ENCODE measurements around the gene HIPK2.

HIPK2 gene

DNA sequence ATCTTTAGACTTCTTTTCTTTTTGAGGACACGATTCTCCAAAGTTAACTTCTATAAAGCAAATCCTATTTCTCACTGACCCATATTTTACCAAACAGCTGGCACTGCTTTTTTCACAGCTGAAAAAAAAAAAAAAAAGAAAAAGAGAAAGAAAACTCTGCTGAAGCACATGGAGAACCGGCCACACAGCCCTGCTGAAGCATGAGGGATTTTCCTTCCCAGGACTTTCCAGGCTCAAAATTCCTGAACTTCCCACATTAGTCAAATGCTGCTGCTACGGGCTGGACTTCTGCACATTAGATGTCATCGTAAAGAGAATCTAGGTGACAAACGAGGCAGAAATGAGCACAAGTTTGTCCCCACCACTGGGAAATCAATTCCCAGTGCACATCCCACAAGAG is 25.2 kb downstream of the HIPK2 start:
- DNase-seq (ENCODE audit: low read depth in 2 of 2): no peak

DNA sequence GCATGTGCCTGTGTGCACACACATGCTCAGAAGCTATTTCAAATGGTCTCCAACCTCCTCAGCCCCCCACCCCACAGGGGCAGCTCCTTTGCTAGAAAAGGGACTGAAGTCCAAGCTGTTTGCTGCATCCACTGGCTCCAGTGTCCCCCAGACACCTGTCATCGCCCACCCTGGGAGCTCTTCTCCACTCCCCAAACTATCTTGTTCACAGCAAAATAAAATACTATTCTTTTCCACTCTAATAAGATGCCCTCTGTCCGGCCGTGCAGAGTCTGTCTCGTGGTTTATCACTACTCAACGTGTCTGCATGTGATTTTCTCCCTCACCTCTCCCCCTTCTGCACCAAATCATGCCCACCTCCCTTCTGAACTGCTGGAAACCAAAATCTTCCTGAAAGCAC is 25.6 kb downstream of the HIPK2 start:
- DNase-seq (ENCODE audit: low read depth in 2 of 2): no peak

DNA sequence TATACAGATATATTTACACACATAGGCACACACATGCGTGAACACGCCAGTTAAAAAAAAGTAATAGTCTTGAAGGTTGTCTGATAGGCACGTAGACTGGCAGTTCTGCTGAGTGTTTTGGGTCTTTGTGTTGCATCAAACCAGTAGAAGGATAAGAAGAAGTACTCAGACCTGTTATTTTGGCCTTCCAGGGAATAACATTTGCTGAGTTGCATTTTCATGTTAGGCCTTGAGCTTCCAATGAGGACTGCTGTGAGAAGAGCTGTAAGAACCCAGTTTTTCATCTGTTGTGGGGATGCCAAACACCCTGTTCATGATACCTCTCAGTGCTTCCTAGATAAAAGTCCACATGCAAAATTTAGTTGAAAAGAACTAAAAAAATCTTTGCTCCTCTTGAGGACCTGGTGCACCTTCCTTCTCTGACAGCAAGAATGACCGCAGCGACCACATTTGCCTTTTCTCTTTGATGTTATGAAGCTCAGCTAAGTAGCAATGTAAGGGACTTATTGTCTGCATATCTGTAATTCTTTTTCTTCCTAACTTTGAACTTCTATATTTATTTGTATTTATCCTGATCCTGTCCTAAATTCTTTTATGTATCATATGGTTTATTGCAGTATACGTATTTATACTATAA is 27.2 kb downstream of the HIPK2 start:
- no peak for DNase-seq (ENCODE audit: low read depth in 2 of 2)

DNA sequence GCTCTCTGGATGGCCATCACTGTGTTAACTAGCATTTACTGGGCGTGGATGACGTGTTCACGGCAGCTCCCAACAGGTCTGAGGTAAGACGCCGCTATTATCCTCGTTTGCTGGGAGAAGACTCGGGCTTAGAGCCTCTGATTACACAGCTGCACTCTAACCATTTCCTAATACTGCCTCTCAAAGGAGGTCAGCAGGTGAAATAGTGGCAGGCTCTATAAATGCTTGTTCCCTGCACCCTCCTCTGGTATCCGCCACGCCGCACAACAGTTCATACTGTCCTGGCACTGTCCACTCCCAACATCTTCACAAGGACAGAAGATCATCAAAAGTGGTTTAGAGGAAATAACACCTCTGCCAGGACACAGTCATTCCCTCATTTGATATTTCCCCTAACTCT is 28.3 kb downstream of the HIPK2 start:
- DNase-seq (ENCODE audit: low read depth in 2 of 2): no peak

DNA sequence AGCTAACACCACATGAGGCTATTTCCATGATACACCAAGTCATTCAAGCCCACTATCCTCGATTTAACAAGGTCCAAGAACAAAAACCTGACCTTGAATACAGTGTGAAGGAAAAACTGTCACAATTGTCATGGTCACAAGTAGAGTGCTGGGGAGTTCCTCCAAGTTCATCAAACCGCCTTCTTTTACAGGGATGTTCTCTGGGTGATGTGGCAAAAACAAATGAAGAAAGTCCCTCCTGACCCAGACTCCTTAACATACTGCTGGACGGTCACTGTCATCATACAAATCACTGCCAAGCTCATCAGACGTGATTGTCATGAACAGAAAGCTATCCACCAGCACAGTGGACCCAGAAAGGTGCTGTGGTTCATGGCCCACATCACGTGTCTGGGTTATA is 28.9 kb downstream of the HIPK2 start:
- DNase-seq (ENCODE audit: low read depth in 2 of 2): no peak

DNA sequence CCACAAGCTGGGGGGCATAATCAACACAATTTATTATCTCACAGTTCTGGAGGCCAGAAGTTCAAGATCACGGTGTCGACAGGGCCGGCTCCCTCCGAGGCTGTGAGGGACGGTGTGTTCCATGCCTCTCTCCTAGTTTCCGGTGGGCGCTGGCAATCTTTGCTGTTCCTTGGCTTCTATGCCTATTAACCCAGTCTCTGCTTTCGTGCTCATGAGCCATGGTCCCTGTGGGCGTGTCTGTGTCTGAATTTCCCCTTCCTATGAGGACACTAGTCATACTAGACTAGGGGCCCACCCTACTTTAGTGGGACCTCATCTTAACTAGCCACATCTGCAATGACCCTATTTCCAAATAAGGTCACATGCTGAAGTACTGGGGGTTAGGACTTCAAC is 29.4 kb downstream of the HIPK2 start:
- no peak for DNase-seq (ENCODE audit: low read depth in 2 of 2)

DNA sequence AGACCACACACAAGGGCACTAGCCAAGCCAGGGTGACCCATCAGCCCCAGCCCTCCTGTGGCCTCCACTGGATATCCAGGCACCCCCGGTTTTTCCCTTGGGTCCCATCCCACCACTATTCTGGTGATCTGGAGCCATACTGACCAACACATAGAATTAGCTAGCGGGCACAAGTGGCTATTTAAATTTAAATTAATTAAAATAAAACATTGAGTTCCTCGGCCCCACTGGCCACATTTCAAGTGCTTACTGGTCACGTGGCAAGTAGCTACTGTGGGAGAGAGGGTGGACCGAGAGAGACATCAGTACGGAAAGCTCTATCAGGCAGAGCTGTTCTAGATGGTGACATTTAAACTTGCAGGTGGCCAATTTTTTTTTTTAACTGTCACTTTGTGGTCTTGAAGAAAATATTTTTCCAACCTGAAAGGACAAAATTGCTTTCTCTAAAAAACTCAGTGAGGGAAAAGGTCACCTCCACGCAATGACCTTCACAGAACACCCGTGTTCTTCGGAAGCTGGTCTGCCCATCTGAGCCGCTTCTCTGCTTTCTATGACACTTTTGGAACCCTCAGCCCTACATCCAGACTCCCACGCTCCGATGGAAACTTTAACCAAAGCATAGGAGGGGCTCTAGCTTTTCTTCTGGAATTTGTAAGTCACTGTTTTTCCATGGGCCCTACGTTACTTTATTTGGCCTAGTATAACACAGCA is 30.0 kb downstream of the HIPK2 start:
- no peak for DNase-seq (ENCODE audit: low read depth in 2 of 2)

DNA sequence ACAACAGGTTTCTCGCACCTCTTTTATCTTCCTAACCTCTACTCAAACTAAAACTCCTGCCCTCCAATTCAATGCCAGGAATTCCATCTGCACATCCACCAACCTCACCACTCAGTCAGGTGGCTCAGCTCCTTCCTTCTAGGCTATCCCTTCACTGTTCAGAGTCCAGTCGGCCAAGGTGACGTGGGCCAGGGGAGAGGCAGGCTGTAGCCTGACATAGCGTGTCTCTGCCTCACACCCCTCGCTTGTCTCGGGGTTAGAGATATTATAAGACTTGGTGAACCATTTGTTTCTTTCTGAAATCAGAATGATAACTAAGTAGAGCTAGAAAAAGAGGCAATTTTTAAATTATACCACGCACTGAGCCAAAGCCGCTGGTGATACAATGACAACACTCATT is 31.1 kb downstream of the HIPK2 start:
- no peak for DNase-seq (ENCODE audit: low read depth in 2 of 2)

DNA sequence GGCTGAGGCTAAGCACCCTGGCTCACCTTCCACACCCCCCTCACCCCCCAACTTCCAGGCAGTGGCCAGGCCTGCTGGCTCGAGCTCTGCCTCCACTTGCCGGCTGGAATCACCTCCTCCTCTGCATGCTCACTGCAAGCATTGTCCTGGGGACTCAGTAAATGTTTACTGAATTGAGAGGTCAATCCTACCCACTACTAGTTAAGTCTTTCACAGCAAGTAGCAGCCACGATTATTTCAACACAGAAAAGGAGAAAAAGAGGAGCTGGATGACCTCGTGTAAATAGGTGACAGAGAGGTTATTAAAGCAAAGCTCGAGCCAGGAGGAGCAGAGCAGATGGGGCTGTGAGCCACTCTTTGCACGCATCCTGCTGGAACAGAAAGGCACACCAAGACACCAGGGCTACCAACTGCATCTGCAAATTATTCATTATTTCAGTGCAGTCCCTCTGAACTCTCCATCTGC is 32.1 kb downstream of the HIPK2 start:
- no peak for DNase-seq (ENCODE audit: low read depth in 2 of 2)

DNA sequence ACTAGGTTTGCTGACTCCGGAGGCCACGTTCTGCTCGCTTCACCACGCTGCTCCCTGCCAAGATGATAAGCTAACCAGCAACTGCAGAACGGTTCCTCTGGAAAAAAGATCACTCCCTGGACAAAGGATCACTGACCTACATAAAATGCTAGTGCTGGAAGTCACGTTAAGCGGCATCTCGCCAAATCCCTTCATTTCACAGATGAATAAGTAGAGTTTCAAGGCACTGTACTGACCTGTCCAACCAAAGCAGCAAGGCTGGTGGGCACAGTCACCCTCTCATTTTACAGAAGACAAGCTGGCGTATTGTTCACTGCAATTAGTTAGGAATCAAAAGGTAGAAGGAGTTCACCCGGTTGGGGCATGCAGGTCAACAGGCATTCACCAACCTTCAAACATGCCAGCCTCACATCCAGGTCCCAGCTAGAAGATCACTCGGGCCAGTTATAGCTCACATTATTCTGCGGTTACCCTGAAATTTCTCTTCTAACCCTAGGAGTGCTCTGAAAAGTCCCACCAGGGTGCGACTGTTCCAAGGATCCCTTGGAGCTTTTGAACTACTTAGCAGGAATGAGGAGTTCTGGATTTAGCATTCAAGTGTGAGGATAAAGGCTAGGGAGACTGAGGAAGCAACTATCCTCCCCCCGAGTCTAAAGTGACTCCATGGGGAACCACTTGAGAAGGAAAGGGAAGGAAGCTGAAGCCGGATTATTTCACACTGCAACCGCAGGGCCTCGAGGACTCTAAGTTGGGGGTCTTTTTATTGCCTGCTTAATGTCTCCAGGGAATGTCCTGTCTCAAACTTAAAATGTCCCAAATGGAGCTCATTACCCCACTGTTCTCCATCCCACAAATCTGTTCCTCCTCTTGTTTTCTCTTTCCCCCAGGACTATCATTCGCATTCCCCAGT is 32.8 kb downstream of the HIPK2 start:
- DNase-seq (ENCODE audit: low read depth in 2 of 2): no peak

DNA sequence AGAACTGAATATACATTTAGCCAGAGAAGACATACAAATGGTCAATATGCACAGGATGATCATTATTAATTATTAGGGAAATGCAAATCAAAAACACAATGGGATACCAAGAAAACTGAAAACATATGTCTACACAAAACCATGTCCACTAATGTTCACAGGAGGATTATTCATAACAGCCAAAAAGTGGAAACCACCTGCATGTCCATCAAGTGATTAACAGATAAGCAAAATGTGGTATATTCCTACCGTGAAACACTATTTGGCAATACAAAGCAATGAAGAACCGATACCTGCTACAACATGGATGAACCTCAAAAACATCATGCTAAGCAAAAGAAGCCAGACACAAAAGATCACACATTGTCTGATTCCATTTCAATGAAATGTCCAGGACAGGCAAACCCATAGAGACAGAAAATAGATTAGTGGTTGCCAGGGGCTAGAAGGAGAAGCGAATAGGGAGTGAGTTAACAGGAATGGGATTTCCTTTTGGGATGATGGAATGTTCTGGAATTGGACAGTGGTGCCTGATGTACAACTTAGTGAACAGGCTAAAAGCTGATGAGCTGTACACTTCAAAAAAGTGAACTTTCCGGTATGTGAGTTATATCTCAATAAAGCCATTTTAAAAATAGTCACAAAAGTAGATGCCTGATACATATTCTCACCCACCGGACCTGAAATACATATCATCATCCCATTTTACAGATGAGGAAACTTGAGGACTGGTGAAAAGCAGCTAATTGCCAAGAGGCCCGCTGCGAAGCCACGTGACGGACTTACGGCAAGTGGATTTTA is 33.6 kb downstream of the HIPK2 start:
- DNase-seq (ENCODE audit: low read depth in 2 of 2): no peak

DNA sequence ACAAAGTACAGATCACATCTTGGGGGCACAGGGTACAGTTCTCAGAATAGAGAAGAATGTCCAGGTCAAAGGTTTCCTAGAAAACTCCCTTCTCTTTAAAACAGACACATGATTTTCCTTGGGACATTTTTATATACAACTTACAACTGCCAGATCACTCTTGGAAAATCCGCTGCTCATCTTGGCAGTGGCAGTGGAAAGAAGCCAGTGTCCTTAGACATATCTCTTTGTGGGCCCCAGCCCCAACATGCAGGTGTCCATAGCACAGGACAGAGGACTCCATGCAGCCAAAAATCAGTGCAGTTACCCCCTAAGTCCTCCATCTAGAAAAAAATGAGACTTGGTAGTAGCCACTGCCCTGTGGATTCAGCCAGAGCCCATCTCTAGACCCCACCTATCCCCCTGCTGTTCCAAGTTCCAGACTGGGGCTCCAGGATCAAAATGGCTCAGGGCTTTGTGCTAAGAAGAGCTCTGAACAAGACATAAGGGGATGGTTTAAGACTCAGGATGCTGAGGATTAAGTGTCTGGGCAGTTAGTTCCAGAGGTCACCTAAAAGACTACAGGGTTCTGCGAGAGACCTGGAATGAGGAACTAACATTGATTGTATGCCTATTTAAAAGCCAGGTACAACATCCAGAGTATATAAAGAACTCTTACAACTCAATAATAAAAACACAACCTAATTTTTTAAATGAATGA is 34.4 kb downstream of the HIPK2 start:
- no peak for DNase-seq (ENCODE audit: low read depth in 2 of 2)

DNA sequence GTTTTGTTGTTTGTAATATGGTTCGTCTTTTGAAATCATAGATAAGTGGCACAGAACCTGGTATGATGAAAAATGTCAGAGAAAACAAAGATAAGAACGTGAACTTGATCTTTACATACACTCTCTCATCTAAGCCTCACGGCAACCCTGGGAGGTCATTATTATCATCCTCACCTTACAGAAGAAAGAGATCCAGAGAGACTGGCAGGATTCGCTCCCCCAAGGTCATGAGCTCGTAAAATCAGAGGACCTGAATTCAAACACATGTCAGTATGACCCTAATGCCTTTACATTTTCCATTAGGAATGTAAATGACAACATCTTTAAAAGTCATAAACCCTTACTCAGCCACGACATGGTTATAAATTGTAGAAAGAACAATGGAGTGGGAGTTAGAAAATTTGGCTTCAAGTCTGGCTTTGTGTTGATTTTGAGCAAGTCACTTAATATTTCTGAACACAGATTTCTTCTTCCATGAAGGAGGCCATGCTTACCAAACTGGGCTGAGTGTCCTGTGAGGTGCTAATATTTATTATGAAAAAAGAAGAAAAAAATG is 35.9 kb downstream of the HIPK2 start:
- DNase-seq (ENCODE audit: low read depth in 2 of 2): no peak

DNA sequence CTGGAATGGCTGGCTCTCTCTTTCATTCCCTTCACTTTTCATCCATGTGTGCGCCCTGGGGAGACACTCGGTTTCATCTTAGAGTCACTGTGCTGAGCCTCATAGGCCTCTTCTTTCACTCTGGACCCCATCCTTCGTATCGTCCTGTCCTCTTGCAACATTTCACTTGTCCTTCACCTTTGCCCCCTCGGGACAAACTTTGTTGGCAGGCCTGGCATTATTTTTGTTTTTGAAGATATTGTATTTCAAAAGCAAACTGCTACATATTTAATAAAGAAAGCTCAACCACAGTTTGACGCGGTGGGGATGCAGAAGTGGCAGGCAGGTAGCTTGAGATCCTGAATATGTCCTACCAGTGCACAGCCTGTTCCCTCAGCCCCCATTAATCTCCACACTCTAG is 36.6 kb downstream of the HIPK2 start:
- no peak for DNase-seq (ENCODE audit: low read depth in 2 of 2)

DNA sequence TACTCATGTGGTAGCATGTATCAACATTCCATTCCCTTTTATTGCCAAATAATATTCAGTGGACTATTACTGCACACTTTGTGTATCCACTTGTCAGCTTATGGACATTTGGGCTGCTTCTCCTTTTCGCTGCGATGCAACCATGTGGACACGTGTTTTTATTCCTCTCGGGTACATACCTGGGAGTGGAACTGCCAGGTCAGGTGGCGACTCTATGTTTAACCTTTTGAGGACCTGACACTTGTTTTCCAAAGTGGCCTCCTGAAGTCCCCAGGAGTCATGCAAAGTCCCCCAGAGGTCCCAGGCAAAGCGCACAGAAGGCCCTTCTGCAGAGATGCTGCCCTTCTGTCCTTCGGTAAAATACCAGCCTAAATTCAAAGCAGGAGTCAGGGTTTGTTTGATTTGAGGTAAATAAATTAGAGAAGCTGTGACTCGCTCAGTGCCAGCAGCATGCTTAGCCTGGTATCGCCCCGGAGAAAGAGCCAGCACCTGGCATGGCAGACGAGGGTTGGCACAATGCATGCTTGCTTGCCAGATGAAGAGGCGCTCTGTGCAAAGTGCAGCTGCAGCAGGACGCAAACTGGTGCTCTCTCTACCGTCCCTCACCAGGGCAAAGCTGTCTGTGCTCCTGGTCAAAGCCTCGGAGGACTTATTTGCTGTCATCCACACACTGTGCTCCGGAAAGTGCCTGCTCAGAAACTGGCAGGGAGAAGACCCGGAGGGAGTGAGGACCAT is 37.8 kb downstream of the HIPK2 start:
- no peak for DNase-seq (ENCODE audit: low read depth in 2 of 2)

DNA sequence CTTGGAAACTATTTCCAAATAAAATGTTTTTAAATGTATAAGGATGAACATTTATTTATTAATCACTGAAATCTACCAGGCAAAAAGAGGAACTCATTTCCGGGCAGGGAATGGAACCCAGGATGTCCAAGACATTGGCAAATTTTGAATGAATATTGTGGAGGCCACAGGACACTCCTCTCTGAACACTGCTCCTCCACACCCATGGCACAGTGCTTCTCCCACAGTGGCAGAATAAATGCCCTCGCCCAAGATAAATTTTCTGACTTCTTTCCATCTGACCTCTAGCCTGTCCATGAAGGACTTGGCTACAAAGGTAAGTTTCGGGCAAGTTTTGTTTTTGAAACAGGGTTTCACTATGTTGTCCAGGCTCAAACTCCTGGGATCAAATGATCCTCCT is 39.0 kb downstream of the HIPK2 start:
- DNase-seq (ENCODE audit: low read depth in 2 of 2): no peak

DNA sequence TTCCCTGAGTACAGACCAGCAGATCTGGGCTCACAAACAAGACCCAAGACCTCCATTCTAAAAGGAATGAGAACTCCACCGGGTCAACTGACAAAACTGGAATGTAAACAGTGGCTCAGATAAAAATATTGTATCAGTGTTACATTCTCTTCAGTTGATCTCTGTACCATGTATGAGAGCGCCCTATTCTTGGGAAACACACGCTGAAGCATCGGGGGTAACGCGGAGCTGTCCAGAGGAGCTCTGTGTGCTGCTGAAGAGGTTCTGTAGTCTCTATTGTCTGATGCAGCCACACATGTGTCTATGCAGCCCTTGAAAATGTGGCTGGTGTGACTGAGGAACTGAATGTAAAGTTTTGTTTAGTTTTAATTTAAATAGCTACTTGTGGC is 39.7 kb downstream of the HIPK2 start:
- no peak for DNase-seq (ENCODE audit: low read depth in 2 of 2)

DNA sequence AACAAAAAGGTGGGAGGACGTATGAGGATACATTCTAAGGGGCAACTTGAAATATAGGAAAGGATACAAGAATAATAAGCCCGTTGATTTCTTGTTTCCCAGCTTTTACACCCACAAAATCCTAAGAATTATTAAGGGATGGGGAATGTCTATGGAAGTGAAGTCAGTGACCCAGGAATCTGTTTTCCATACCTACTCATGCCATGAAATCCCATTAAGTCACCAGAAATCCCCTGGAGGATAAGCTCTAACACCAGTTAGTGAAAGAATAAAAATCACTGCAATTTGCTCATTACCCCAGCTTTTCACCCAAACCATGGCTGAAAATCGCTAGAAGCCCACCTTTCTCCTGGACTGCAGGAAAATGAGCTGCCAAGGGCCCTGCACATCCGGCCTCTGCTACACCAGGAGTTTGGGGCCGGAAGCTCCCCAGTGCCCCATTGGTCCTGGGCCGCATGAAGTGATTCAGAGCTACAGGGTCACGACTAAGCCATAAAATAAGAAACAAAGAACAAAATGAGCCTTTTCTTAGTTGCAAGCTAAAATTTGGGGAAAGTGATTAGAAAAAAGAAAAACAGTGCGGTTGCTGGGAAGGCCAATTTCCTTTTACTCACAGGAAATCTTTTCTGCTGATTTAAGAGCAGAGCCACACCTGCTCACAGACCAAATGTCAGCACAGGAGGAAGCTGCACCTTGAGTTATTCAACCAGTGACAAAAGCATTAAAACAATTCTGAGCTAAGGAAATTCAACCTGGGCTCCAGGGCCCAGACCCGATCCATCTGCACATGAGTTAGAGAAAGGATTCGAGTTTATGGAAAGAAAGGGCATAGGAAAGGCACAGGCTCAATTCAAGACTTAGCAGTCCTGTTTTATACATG is 40.3 kb downstream of the HIPK2 start:
- DNase-seq (ENCODE audit: low read depth in 2 of 2): no peak

DNA sequence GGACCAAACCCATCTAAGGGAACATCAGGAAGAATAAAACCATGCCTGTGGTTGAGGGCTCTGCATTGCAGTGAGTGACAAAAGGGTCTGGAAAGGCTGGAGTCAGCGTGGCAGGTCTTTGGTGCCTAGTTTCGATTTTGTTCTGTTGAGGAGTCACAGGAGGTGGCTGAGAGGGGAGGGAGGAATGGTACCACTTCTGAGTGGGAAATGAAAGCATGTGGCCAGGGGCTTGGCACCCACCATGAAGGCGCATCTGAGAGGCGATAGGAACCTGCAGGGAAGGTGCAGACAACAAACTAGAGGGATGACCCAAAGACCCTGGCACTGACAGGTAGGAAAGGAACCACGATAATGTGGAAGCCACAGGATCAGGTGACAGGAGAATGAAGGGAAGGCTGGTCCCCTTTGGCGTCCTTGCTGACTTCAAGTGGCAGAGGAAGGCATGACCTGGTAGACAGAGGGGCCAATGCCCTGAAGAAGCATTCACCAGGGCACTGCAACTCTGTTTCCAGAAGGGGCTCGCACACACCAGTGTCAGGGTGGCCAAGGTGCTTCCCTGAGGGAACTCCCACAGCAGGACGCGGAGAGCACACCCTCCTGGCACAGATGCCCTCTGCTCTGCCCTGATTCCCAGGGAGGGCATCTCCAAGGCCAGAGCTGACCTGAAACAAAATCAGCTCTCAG is 41.7 kb downstream of the HIPK2 start:
- no peak for DNase-seq (ENCODE audit: low read depth in 2 of 2)

Measured in stimulated activated CD8-positive, alpha-beta memory T cell treated with anti-CD3 and anti-CD28 coated beads, Interleukin-2, amount 100 ng/mL, for 1 hour (primary cell).